DOHH2 (cell line): ENCODE results near the gene LIPM.

ENCODE experiments used
- EZH2phosphoT487 ChIP-seq: fragments of 200-600 bp; sonication (generic); IDR thresholded peaks from 2 replicates; pipeline ENCODE4 v1.6.1; 2017; ENCODE audit warnings: borderline replicate concordance, mild to moderate bottlenecking, antibody characterized with exemption, low read length, moderate library complexity, mixed read lengths
- TF ChIP-seq, protein P1 (sequence below): fragments of 200-600 bp; sonication (generic); IDR thresholded peaks from one replicate; pipeline ENCODE4 v1.5.1; 2014; ENCODE audit warnings: antibody characterized with exemption, mild to moderate bottlenecking, low read depth, low read length; ENCODE audit not compliant: poor library complexity, severe bottlenecking

DNA sequence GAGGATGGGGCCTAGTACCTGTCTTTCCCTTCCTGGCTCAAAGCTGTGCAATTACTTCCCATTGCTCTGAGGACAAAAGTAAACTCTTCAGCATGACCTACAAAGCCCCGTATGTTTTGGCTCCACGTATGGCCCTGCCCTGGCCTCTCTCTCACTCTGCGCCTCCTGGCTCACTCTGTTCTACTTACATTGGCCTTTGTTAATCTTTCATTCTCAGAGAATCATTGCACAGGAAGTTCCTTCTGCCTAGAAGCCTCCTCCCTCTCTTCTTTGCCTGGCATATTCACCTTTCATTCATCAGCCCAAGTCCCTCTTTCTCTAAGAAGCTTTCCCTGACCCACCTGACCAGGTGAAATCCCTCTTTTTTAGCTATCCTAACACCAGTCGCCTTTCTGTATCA is 23.9 kb downstream of the LIPM start:
- TF ChIP-seq, protein P1, sequence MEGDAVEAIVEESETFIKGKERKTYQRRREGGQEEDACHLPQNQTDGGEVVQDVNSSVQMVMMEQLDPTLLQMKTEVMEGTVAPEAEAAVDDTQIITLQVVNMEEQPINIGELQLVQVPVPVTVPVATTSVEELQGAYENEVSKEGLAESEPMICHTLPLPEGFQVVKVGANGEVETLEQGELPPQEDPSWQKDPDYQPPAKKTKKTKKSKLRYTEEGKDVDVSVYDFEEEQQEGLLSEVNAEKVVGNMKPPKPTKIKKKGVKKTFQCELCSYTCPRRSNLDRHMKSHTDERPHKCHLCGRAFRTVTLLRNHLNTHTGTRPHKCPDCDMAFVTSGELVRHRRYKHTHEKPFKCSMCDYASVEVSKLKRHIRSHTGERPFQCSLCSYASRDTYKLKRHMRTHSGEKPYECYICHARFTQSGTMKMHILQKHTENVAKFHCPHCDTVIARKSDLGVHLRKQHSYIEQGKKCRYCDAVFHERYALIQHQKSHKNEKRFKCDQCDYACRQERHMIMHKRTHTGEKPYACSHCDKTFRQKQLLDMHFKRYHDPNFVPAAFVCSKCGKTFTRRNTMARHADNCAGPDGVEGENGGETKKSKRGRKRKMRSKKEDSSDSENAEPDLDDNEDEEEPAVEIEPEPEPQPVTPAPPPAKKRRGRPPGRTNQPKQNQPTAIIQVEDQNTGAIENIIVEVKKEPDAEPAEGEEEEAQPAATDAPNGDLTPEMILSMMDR = no peak
- TF ChIP-seq EZH2phosphoT487 = no peak
